Measurements from ENCODE around the gene MEAF6.
"Not testable (repeated sequence)": the region's sequence is repeated elsewhere in the genome, so short reads cannot be mapped to it uniquely, and the experiment has no call there.

Gene MEAF6

GRCh38 chr1:37517569-37517968, 3.0 kb upstream of the MEAF6 start:
- TF ChIP-seq POLR2AphosphoS5 (IDR thresholded peaks at IDR 0.05; ENCODE audit: low read depth, low read length) (no peak), TAF1 (IDR thresholded peaks at IDR 0.05; ENCODE audit: borderline replicate concordance, low read depth, low read length) (no peak), POLR2A (IDR thresholded peaks at IDR 0.05; ENCODE audit: low read depth, low read length) (no peak)
- FAIRE-seq (no peak), DNase-seq (ENCODE audit: insufficient read length) (no peak)

GRCh38 chr1:37515185-37516034, 844 bp upstream of the MEAF6 start:
- no peak for FAIRE-seq
- TF ChIP-seq TAF1 (IDR thresholded peaks at IDR 0.05; ENCODE audit: borderline replicate concordance, low read depth, low read length): no peak
- no peak for TF ChIP-seq POLR2A (IDR thresholded peaks at IDR 0.05; ENCODE audit: low read depth, low read length)
- TF ChIP-seq POLR2AphosphoS5 (IDR thresholded peaks at IDR 0.05; ENCODE audit: low read depth, low read length): no peak
- DNase-seq (ENCODE audit: insufficient read length): no peak

DNA sequence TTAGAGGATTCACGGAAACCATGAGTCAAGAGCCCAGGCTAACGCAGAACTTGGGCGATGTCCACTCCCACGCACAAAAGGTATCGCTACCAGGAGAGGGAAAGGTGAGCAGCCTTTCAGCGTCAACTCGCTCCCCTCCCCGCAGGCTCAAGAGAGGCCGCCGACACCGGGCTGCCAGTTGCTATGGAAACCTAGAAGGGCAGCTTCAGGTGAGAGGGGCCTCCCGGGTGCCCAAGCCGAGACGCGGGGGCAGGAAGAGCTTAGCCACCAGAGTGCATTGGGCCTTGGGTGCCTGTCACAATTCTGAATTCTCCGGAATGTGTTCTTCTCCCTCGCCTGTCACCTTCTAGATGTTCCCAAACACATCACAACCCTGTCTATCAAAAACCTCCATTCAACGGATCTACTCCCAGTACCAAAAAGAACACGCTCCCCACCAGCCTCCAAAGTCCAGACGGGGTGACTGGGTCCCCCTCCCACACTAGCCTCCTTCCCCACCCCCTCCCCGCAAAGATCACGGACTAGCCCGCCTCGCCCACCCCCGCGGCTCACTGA, 694 bp downstream of the MEAF6 start:
- FAIRE-seq (no peak), DNase-seq (ENCODE audit: insufficient read length) (peak; percentile 38)
- TF ChIP-seq POLR2AphosphoS5 (IDR thresholded peaks at IDR 0.05; ENCODE audit: low read depth, low read length) (no peak), POLR2A (IDR thresholded peaks at IDR 0.05; ENCODE audit: low read depth, low read length) (no peak), TAF1 (IDR thresholded peaks at IDR 0.05; ENCODE audit: borderline replicate concordance, low read depth, low read length) (no peak)

- no peak for TF ChIP-seq POLR2AphosphoS5 (IDR thresholded peaks at IDR 0.05; ENCODE audit: low read depth, low read length)
- no peak for TF ChIP-seq POLR2A (IDR thresholded peaks at IDR 0.05; ENCODE audit: low read depth, low read length)
- no peak for TF ChIP-seq TAF1 (IDR thresholded peaks at IDR 0.05; ENCODE audit: borderline replicate concordance, low read depth, low read length)
- no peak for FAIRE-seq
- no peak for DNase-seq (ENCODE audit: insufficient read length)
Observed at GRCh38 chr1:37509181-37509580, 5.4 kb downstream of the MEAF6 start.

- TF ChIP-seq POLR2A (IDR thresholded peaks at IDR 0.05; ENCODE audit: low read depth, low read length): no peak
- TF ChIP-seq POLR2AphosphoS5 (IDR thresholded peaks at IDR 0.05; ENCODE audit: low read depth, low read length): no peak
- no peak for TF ChIP-seq TAF1 (IDR thresholded peaks at IDR 0.05; ENCODE audit: borderline replicate concordance, low read depth, low read length)
- FAIRE-seq: no peak
- DNase-seq (ENCODE audit: insufficient read length): no peak
Observed at GRCh38 chr1:37506740-37507139, 7.8 kb downstream of the MEAF6 start.

DNA sequence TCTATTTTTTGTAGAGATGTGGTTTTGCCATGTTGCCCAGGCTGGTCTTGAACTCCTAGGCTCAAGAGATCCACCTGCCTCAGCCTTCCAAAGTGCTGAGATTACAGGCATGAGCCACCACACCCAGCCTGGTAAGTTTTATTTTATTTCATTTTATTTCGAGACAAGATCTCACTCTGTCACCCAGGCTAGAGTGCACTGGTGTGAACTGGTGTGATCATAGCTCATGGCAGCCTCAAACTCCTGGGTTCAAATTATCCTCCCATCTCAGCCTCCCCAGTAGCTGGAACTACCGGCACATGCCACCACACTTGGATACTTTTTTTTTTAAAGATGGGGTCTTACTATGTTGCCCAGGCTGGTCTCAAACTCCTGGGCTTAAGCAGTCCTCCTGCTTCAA, 11.8 kb downstream of the MEAF6 start:
- DNase-seq (ENCODE audit: insufficient read length); FAIRE-seq: not testable (repeated sequence)

DNA sequence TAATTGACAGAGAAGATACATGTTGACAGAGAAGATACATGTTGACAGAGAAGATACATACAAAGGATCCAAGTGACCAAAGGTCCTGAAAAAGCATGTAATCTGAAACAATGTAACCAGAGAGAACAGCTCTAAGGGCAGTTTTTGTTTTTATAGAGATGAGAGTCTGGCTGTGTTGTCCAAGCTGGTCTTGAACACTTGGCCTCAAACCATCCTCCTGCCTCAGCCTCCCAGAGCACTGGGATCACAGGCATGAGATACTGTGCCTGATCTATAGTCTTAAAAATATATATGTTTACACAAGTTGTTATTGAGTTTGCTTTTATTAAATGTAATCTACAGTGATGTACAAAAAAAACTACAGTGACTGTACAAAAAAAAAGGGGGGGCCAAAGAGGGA, 12.5 kb downstream of the MEAF6 start:
- FAIRE-seq (no peak), DNase-seq (ENCODE audit: insufficient read length) (no peak)
- TF ChIP-seq POLR2AphosphoS5 (IDR thresholded peaks at IDR 0.05; ENCODE audit: low read depth, low read length): no peak
- no peak for TF ChIP-seq POLR2A (IDR thresholded peaks at IDR 0.05; ENCODE audit: low read depth, low read length)
- no peak for TF ChIP-seq TAF1 (IDR thresholded peaks at IDR 0.05; ENCODE audit: borderline replicate concordance, low read depth, low read length)

DNA sequence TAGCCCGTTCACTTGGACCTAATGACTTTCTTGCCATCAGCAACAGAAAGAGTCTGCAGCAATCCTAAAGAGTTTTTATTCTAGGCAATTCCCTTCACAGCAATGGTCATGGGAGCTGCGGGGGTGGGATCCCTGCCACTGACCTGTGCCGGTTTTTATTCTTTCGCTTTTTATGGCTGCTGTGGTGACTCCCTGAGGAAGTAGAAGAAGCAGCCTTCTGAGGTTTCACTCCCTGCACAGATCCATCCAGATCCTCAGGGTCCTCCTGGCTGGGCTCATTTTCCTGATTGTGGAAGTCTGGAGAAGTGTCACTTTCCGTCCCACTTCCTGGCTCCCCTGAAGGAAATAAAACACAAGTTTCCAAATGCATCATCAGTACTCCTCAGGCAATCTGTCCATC, 12.9 kb downstream of the MEAF6 start:
- no peak for TF ChIP-seq TAF1 (IDR thresholded peaks at IDR 0.05; ENCODE audit: borderline replicate concordance, low read depth, low read length)
- no peak for TF ChIP-seq POLR2A (IDR thresholded peaks at IDR 0.05; ENCODE audit: low read depth, low read length)
- TF ChIP-seq POLR2AphosphoS5 (IDR thresholded peaks at IDR 0.05; ENCODE audit: low read depth, low read length): no peak
- no peak for FAIRE-seq
- no peak for DNase-seq (ENCODE audit: insufficient read length)

GRCh38 chr1:37498872-37499617, 15.5 kb downstream of the MEAF6 start:
- DNase-seq (ENCODE audit: insufficient read length): no peak
- FAIRE-seq: no peak
- TF ChIP-seq TAF1 (IDR thresholded peaks at IDR 0.05; ENCODE audit: borderline replicate concordance, low read depth, low read length) (no peak), POLR2A (IDR thresholded peaks at IDR 0.05; ENCODE audit: low read depth, low read length) (no peak), POLR2AphosphoS5 (IDR thresholded peaks at IDR 0.05; ENCODE audit: low read depth, low read length) (no peak)

- TF ChIP-seq POLR2AphosphoS5 (IDR thresholded peaks at IDR 0.05; ENCODE audit: low read depth, low read length): no peak
- TF ChIP-seq POLR2A (IDR thresholded peaks at IDR 0.05; ENCODE audit: low read depth, low read length): no peak
- no peak for TF ChIP-seq TAF1 (IDR thresholded peaks at IDR 0.05; ENCODE audit: borderline replicate concordance, low read depth, low read length)
- FAIRE-seq (no peak), DNase-seq (ENCODE audit: insufficient read length) (no peak)
Observed at GRCh38 chr1:37497832-37498231, 16.7 kb downstream of the MEAF6 start.

DNA sequence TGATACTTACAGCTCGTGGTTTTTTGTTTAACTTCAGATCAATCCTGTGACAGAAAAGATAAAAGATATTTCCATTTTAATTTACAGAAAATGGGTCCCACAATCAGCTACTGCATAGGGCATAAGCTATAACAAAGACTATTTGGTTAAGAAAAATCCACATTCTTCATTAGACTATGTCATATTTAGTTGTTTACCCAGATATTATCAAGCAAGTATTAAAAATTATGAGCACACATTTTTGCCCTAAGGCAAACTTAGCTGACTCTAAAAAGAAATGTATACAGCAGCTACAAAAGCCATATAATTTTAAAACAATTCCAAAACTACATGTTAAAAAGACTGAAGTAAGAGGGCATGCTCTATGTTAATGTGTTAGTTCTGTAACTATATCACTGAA, 18.7 kb downstream of the MEAF6 start:
- DNase-seq (ENCODE audit: insufficient read length) (no peak), FAIRE-seq (no peak)
- TF ChIP-seq POLR2AphosphoS5 (IDR thresholded peaks at IDR 0.05; ENCODE audit: low read depth, low read length) (no peak), POLR2A (IDR thresholded peaks at IDR 0.05; ENCODE audit: low read depth, low read length) (no peak), TAF1 (IDR thresholded peaks at IDR 0.05; ENCODE audit: borderline replicate concordance, low read depth, low read length) (no peak)

Measured in GM12892 (cell line).